GM12878 (cell line): ENCODE data around the gene EBF3. TPM values are rescaled to one million over a fixed set of nuclear protein-coding genes. Genes with fewer than 3 reads are reported as not detected.

Experiments used
- ATAC-seq: fragments of 200-7000 bp; cut with Tn5 transposase; 3 replicates; pipeline ENCODE4 v1.9.1; 2020; ENCODE audit warnings: mild to moderate bottlenecking, moderate library complexity
- BruUV-seq: library from RNA; stranded (reverse); fragments of 400-500 nt; replicated peaks from 2 replicates; lab custom pipeline; 2021; lab: Mats Ljungman, UMichigan
- CTCF ChIA-PET: fragments of 300-600 bp; sonication (Branson Sonifier 250); formaldehyde crosslinking; extraction: SDS; loops from one replicate; lab custom pipeline; 2021; ENCODE audit warnings: inconsistent platforms; lab: Yijun Ruan, JAX
- POLR2A ChIA-PET: fragments of 350-600 bp; formaldehyde crosslinking; extraction: SDS; loops from one replicate; lab custom pipeline; 2021; ENCODE audit warnings: inconsistent platforms; lab: Charles Lee
- RAD21 ChIA-PET: fragments of 300-600 bp; sonication (Branson Sonifier 250); formaldehyde crosslinking; loops from one replicate; lab custom pipeline; 2023; ENCODE audit warnings: antibody characterized with exemption; ENCODE audit not compliant: unreplicated experiment; lab: Charles Lee
- SMC1A ChIA-PET: fragments of 300-600 bp; sonication (Branson Sonifier 250); formaldehyde crosslinking; loops from one replicate; lab custom pipeline; 2023; ENCODE audit not compliant: unreplicated experiment, uncharacterized antibody; lab: Charles Lee
- DNase-seq: peaks from one replicate; pipeline ENCODE4 v3.0.0-alpha.2; 2011; ENCODE audit warnings: low read depth, low spot score
- FAIRE-seq: peaks from 3 replicates; lab custom pipeline; 2011; peaks lifted over from hg19 to GRCh38; lab: Jason Lieb, UNC
- H2AFZ ChIP-seq: 2 replicates; pipeline ENCODE4 v1.6.0; 2011; ENCODE audit warnings: low read depth, low read length, control low read depth; ENCODE audit not compliant: control insufficient read depth
- H3K27ac ChIP-seq: 2 replicates; pipeline ENCODE4 v1.5.1; 2011; ENCODE audit warnings: control low read depth; ENCODE audit not compliant: control insufficient read depth, insufficient read depth
- H3K27me3 ChIP-seq, 2 experiments: replicated peaks in 1 of 2; 2 replicates each; pipeline versions ENCODE4 v1.6.0 to v1.6.1; 2011; ENCODE audit warnings: low read length in 1 of 2; ENCODE audit not compliant: control insufficient read depth in 2 of 2, insufficient read depth in 2 of 2
- H3K36me3 ChIP-seq, 2 experiments: 2 replicates each; pipeline ENCODE4 v1.5.1; 2011; ENCODE audit warnings: low read length in 1 of 2; ENCODE audit not compliant: control insufficient read depth in 2 of 2, insufficient read depth in 2 of 2
- H3K4me1 ChIP-seq: 2 replicates; pipeline ENCODE4 v1.6.1; 2011; ENCODE audit warnings: mild to moderate bottlenecking, low read length, moderate library complexity, mixed read lengths; ENCODE audit not compliant: control insufficient read depth, insufficient read depth
- H3K4me2 ChIP-seq: 2 replicates; pipeline ENCODE4 v1.6.0; 2011; ENCODE audit warnings: control low read depth; ENCODE audit not compliant: control insufficient read depth, insufficient read depth
- H3K4me3 ChIP-seq: fragments of 200-600 bp; sonication (generic); 2 replicates; pipeline ENCODE4 v1.5.1; 2016
- H3K79me2 ChIP-seq: 2 replicates; pipeline ENCODE4 v1.6.0; 2011; ENCODE audit warnings: low read length; ENCODE audit not compliant: control insufficient read depth, insufficient read depth
- H3K9ac ChIP-seq: 2 replicates; pipeline ENCODE4 v1.8.0; 2011; ENCODE audit warnings: low read length, control low read depth, mixed read lengths; ENCODE audit not compliant: control insufficient read depth, insufficient read depth
- H3K9me3 ChIP-seq: replicated peaks from 3 replicates; pipeline ENCODE4 v1.5.1; 2011; ENCODE audit warnings: mild to moderate bottlenecking, low read length; ENCODE audit not compliant: control insufficient read depth, insufficient read depth
- H4K20me1 ChIP-seq: 2 replicates; pipeline ENCODE4 v1.6.0; 2011; ENCODE audit not compliant: control insufficient read depth, insufficient read depth
- BHLHE40 ChIP-seq, 2 experiments: fragments of 450-650 bp in 1 of 2; IDR thresholded peaks; 2 replicates each; pipeline ENCODE4 v1.6.1; 2011 to 2017; ENCODE audit warnings: low read depth in 2 of 2, borderline replicate concordance in 1 of 2, improper control_type of control experiment in 1 of 2, low read length in 1 of 2, mild to moderate bottlenecking in 1 of 2
- CUX1 ChIP-seq: IDR thresholded peaks from 2 replicates; pipeline ENCODE4 v1.6.1; 2012; ENCODE audit warnings: improper control_type of control experiment, low read depth, low read length; ENCODE audit not compliant: insufficient replicate concordance
- MAX ChIP-seq: IDR thresholded peaks from 2 replicates; pipeline ENCODE4 v1.6.1; 2012; ENCODE audit warnings: low read depth, low read length, improper control_type of control experiment
- MTA2 ChIP-seq: fragments of 450-650 bp; IDR thresholded peaks from 2 replicates; pipeline ENCODE4 v1.6.1; 2016; ENCODE audit warnings: low read depth, mild to moderate bottlenecking, moderate library complexity
- PAX8 ChIP-seq: fragments of 450-650 bp; IDR thresholded peaks from 2 replicates; pipeline ENCODE4 v1.6.1; 2017; ENCODE audit warnings: mild to moderate bottlenecking, moderate library complexity
- SREBF1 ChIP-seq: IDR thresholded peaks from 2 replicates; pipeline ENCODE4 v1.6.1; 2012; ENCODE audit warnings: mild to moderate bottlenecking, low read length
- ZNF274 ChIP-seq: IDR thresholded peaks from one replicate; pipeline ENCODE4 v1.8.0; 2011; ENCODE audit not compliant: insufficient read length, insufficient read depth
- WGBS: methylation state at CpG from one replicate; pipeline ENCODE4 v1.1.6; 2016; ENCODE audit warnings: low lambda C conversion rate; ENCODE audit not compliant: insufficient replicate concordance, insufficient coverage; ENCODE audit errors: missing lambda C conversion rate; 5-methylcytosine and 5-hydroxymethylcytosine counted together
- in situ Hi-C: fragments of 300-500 bp; cut with MboI; formaldehyde crosslinking; loops from 9 replicates; pipeline ENCODE4 v1.14.3; 2018; ENCODE audit warnings: mixed read lengths
- intact Hi-C: fragments of 100-400 bp; cut with micrococcal nuclease; formaldehyde crosslinking; loops from one replicate; pipeline ENCODE4 v1.14.2; 2022; ENCODE audit not compliant: unreplicated experiment
- polyA plus RNA-seq, 11 experiments: library from polyadenylated mRNA; depleted of rRNA in 4 of 11; unstranded in 6 of 11; stranded (reverse) in 5 of 11; fragments of >200 nt; fragmentation: Nextera tagmentation in 4 of 11; fragmentation: Illumina TruSeq in 1 of 11; extraction: Ambion mirVana in 4 of 11; extraction: Trizol in 1 of 11; gene quantifications; 1 replicate in 1 of 11; 2 replicates in 10 of 11; pipeline versions ENCODE4 v1.2.1 to v1.2.3, GENCODE V29; 2011 to 2016; ENCODE audit warnings: inconsistent platforms in 2 of 11, missing spikeins in 2 of 11, low read depth in 1 of 11
- total RNA-seq, 4 experiments: library from RNA; depleted of rRNA in 3 of 4; stranded (reverse); fragments of >200 nt in 3 of 4; fragmentation: Illumina TruSeq in 1 of 4; extraction: Trizol in 1 of 4; gene quantifications; 2 replicates each; pipeline versions ENCODE4 v1.2.1 to v1.2.3, GENCODE V29; 2013 to 2021
- TF ChIP-seq, protein P1 (sequence below): IDR thresholded peaks from 2 replicates; pipeline ENCODE4 v1.6.1; 2011; ENCODE audit warnings: borderline replicate concordance, low read depth, mild to moderate bottlenecking, moderate library complexity, low read length; ENCODE audit not compliant: insufficient read depth, poor library complexity, severe bottlenecking

The EBF3 gene
- total and polyA plus RNA-seq, 10 of the 15 experiments (the other 5 are each of a cell fraction or from before 2014, with no cell fraction given), result not detected

GRCh38 chr10:130010653-130011052 lies 46.6 kb upstream of the EBF3 start:
- no peaks in the 10 kb centered on the region for H3K36me3 ChIP-seq
- POLR2A ChIA-PET, result no interaction called here
- H3K27ac ChIP-seq, result no peak overlapping the region
- no peaks in the 10 kb centered on the region for H4K20me1 ChIP-seq
- H2AFZ ChIP-seq, result no peak overlapping the region
- H3K27me3 ChIP-seq, result no peaks in the 10 kb centered on the region
- no peaks in the 10 kb centered on the region for H3K9me3 ChIP-seq
- no TSS peak for BruUV-seq
- TF ChIP-seq, protein P1, sequence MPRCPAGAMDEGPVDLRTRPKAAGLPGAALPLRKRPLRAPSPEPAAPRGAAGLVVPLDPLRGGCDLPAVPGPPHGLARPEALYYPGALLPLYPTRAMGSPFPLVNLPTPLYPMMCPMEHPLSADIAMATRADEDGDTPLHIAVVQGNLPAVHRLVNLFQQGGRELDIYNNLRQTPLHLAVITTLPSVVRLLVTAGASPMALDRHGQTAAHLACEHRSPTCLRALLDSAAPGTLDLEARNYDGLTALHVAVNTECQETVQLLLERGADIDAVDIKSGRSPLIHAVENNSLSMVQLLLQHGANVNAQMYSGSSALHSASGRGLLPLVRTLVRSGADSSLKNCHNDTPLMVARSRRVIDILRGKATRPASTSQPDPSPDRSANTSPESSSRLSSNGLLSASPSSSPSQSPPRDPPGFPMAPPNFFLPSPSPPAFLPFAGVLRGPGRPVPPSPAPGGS, result no peak
- no peak for TF ChIP-seq MTA2
- no peak for TF ChIP-seq BHLHE40 (IDR thresholded peaks at IDR 0.05; ENCODE audit: borderline replicate concordance in 1 of 2, low read depth in 2 of 2, low read length in 1 of 2)
- no peak for TF ChIP-seq MAX
- TF ChIP-seq ZNF274, result no peak
- TF ChIP-seq SREBF1, result no peak
- TF ChIP-seq PAX8, result no peak
- no peak for TF ChIP-seq CUX1
- TF ChIP-seq, all 136 proteins: peak for 0
- ChIA-PET CTCF (no interaction called here), SMC1A (no interaction called here), RAD21 (no interaction called here)
- no peaks in the 10 kb centered on the region for H3K79me2 ChIP-seq
- no peak overlapping the region for H3K4me2 ChIP-seq
- FAIRE-seq (no peak), DNase-seq (no peak), ATAC-seq (no peak)
- H3K9ac ChIP-seq, result no peak overlapping the region
- H3K4me3 ChIP-seq, result no peak overlapping the region
- H3K4me1 ChIP-seq, result no peaks in the 10 kb centered on the region
- intact Hi-C loops (no loop called here), in situ Hi-C loops (no loop called here)
- 9% methylated on average over 6 of the region's 6 CpGs for WGBS
